A549 (cell line): ENCODE measurements around the gene DVL2. TPM values are rescaled to one million over a fixed set of nuclear protein-coding genes. Genes with fewer than 3 reads are reported as not detected.
A peak's percentile ranks its signal among the peaks of the same experiment; 100 is the strongest.

ENCODE experiments used
- ATAC-seq, 2 experiments: fragments of 200-7000 bp in 1 of 2; fragments of >200 bp in 1 of 2; cut with Nextera tagmentation in 1 of 2; cut with Tn5 transposase in 1 of 2; 3 replicates each; pipeline versions ENCODE4 v1.8.0 to v1.9.1; 2018 to 2020; ENCODE audit warnings: mild to moderate bottlenecking in 1 of 2, moderate library complexity in 1 of 2
- CTCF ChIA-PET: fragments of 300-600 bp; sonication (Branson Sonifier 250); formaldehyde crosslinking; extraction: SDS; loops from one replicate; lab custom pipeline; 2021; ENCODE audit warnings: antibody characterized with exemption, inconsistent platforms; lab: Yijun Ruan, JAX
- POLR2A ChIA-PET: fragments of 350-600 bp; formaldehyde crosslinking; extraction: SDS; loops from one replicate; lab custom pipeline; 2021; ENCODE audit warnings: antibody characterized with exemption, inconsistent platforms; lab: Yijun Ruan, JAX
- DNase-seq, 2 experiments: peaks; one replicate each; pipeline versions ENCODE4 v3.0.0 to v3.0.0-alpha.2; 2011 to 2016; ENCODE audit warnings: low read depth in 1 of 2, low spot score in 1 of 2
- FAIRE-seq: peaks from 2 replicates; lab custom pipeline; 2011; peaks lifted over from hg19 to GRCh38; lab: Jason Lieb, UNC
- H3K27ac ChIP-seq, 2 experiments: fragments of >200 bp; sonication (Bioruptor Twin); formaldehyde crosslinking; 3 replicates each; pipeline ENCODE4 v1.5.1; 2016 to 2017
- H3K4me1 ChIP-seq: fragments of >200 bp; sonication (Bioruptor Twin); formaldehyde crosslinking; 3 replicates; pipeline ENCODE4 v1.6.1; 2016
- H3K4me2 ChIP-seq: fragments of >200 bp; sonication (Bioruptor Twin); formaldehyde crosslinking; 3 replicates; pipeline ENCODE4 v1.6.1; 2016
- H3K4me3 ChIP-seq: fragments of >200 bp; sonication (Bioruptor Twin); formaldehyde crosslinking; 3 replicates; pipeline ENCODE4 v1.5.1; 2016
- H3K9me3 ChIP-seq: fragments of >200 bp; sonication (Bioruptor Twin); formaldehyde crosslinking; 3 replicates; pipeline ENCODE4 v1.6.1; 2016
- CBX8 ChIP-seq: fragments of 200-600 bp; sonication (generic); IDR thresholded peaks from 2 replicates; pipeline ENCODE4 v1.6.1; 2016
- CHD2 ChIP-seq: fragments of 150-350 bp; IDR thresholded peaks from 2 replicates; pipeline ENCODE4 v1.6.1; 2014; ENCODE audit warnings: low read length; ENCODE audit not compliant: partially characterized antibody
- EHF ChIP-seq: fragments of 250-450 bp; sonication (Bioruptor Pico); IDR thresholded peaks from 2 replicates; pipeline ENCODE4 v1.5.0; 2020; ENCODE audit warnings: mild to moderate bottlenecking
- FOSL2 ChIP-seq, 2 experiments: fragments of 450-650 bp in 1 of 2; fragments of >200 bp in 1 of 2; sonication (Bioruptor Twin) in 1 of 2; formaldehyde crosslinking; IDR thresholded peaks; 2 replicates each; pipeline versions ENCODE4 v1.5.0 to v1.6.1; 2016 to 2020; ENCODE audit warnings: mild to moderate bottlenecking in 1 of 2, moderate library complexity in 1 of 2
- FOXS1 ChIP-seq: fragments of 250-450 bp; sonication (Bioruptor Pico); IDR thresholded peaks from 2 replicates; pipeline ENCODE4 v1.5.0; 2020; ENCODE audit warnings: mild to moderate bottlenecking, moderate library complexity
- JUN ChIP-seq, 2 experiments: fragments of >200 bp; sonication (Bioruptor Twin); formaldehyde crosslinking; IDR thresholded peaks; 2 replicates in 1 of 2; 3 replicates in 1 of 2; pipeline ENCODE4 v1.6.1; 2016 to 2017
- KDM1A ChIP-seq: fragments of 200-600 bp; sonication (generic); IDR thresholded peaks from 2 replicates; pipeline ENCODE4 v1.6.1; 2016; ENCODE audit warnings: low read depth, mild to moderate bottlenecking
- KDM5A ChIP-seq: fragments of 200-600 bp; sonication (generic); IDR thresholded peaks from 2 replicates; pipeline ENCODE4 v1.6.1; 2016; ENCODE audit warnings: antibody characterized with exemption, mild to moderate bottlenecking
- MAFK ChIP-seq: fragments of 450-650 bp; IDR thresholded peaks from 2 replicates; pipeline ENCODE4 v1.6.1; 2014; ENCODE audit not compliant: partially characterized antibody
- MAZ ChIP-seq: fragments of 150-350 bp; IDR thresholded peaks from 2 replicates; pipeline ENCODE4 v1.6.1; 2014; ENCODE audit warnings: antibody characterized with exemption, low read depth, low read length, borderline replicate concordance
- MYC ChIP-seq: IDR thresholded peaks from 2 replicates; pipeline ENCODE4 v1.6.1; 2012; ENCODE audit warnings: mild to moderate bottlenecking, inconsistent platforms, low read length, improper control_type of control experiment, borderline replicate concordance
- PHF8 ChIP-seq: fragments of 200-600 bp; sonication (generic); IDR thresholded peaks from 2 replicates; pipeline ENCODE4 v1.6.1; 2016; ENCODE audit warnings: low read depth, mild to moderate bottlenecking, antibody characterized with exemption, moderate library complexity, borderline replicate concordance
- TFCP2L1 ChIP-seq: fragments of 250-450 bp; sonication (Bioruptor Pico); IDR thresholded peaks from 2 replicates; pipeline ENCODE4 v1.5.0; 2021; ENCODE audit warnings: mild to moderate bottlenecking
- WGBS: methylation state at CpG from one replicate; pipeline ENCODE4 v1.1.6; 2017; ENCODE audit errors: missing lambda C conversion rate; 5-methylcytosine and 5-hydroxymethylcytosine counted together
- polyA plus RNA-seq, 4 experiments: library from polyadenylated mRNA; depleted of rRNA in 3 of 4; stranded (reverse); fragments of >200 nt; fragmentation: RNase III in 1 of 4; extraction: RNeasy Plus Mini Kit Qiagen cat#74134 plus additional on column Dnase treatment in 1 of 4; gene quantifications; 2 replicates in 3 of 4; 3 replicates in 1 of 4; pipeline ENCODE4 v1.2.3, GENCODE V29; 2011 to 2017
- TF ChIP-seq, protein P1 (sequence below): IDR thresholded peaks from 2 replicates; pipeline ENCODE4 v1.6.1; 2012
- TF ChIP-seq, protein P2 (sequence below): fragments of 450-650 bp; IDR thresholded peaks from 2 replicates; pipeline ENCODE4 v1.6.1; 2014; ENCODE audit warnings: antibody characterized with exemption
- TF ChIP-seq, protein P3 (sequence below): IDR thresholded peaks from 2 replicates; pipeline ENCODE4 v1.6.1; 2012; ENCODE audit warnings: low read depth, borderline replicate concordance
- TF ChIP-seq, protein P4 (sequence below): fragments of >200 bp; sonication (Bioruptor Twin); formaldehyde crosslinking; IDR thresholded peaks from 2 replicates; pipeline ENCODE4 v1.6.1; 2016
- TF ChIP-seq, protein P5 (sequence below): IDR thresholded peaks from 2 replicates; pipeline ENCODE4 v1.6.1; 2012
- TF ChIP-seq, protein P6 (sequence below): fragments of 200-600 bp; sonication (generic); IDR thresholded peaks from 2 replicates; pipeline ENCODE4 v1.6.1; 2016; ENCODE audit warnings: antibody characterized with exemption, mild to moderate bottlenecking, moderate library complexity
- TF ChIP-seq, protein P7 (sequence below): fragments of >200 bp; sonication (Bioruptor Twin); formaldehyde crosslinking; IDR thresholded peaks from 3 replicates; pipeline ENCODE4 v1.5.1; 2016

DVL2 gene
- polyA plus RNA-seq, 2 of the 4 experiments (the other 2 are of a cell fraction) = 5.7 to 40.4 TPM

DNA sequence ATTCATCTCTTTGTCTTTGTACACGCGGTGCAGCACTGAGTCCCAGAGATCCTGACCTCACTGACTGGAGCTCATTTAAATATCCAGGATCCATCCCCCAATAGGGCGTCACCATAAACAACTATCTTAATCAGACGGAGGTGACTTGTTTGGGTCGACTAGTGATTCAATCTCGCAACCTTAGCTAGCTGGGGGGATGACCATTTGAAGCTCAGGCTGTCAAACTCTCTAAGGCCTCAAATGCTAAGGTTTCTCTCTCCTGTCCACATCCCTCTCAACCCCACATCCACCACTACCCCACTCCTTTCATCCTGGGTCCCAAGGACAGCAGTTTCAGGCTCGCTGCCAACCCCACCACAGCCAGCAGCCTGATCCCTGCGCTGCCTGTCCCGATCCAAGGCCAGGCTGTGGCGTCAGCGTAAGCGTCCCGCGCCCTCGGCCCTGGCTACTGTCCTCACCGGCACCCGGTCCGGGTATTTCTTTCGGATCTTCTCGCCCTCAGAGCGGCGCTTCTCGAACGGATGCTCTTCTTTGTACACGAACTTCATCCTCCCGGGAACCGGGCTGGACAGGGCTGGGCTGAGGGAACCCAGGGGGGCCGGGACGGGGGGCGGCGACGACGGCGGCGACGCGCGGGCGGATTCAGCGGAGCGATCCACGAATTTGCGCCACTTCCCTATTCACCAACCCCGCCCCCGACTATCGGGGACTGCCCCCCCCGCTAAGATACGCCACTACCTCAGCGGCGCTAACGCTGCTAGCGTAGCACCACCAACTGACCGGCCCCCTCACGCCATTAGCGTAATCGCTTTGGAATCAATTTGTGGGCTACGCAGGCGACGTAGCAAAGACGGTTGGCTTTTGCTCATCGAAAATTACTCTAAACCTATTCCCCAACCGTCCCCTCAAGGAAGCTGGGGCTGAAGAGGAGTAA lies 7.7 kb upstream of the DVL2 start, which contains the start of gene GABARAP:
Gene GABARAP, minus strand, starts transcription at position 667 of the 934 bp plus-strand sequence. Its CDS starts 119 bp downstream, at position 548.
- TF ChIP-seq FOXS1 (no peak), MAZ (peak; percentile 60; the same call in 1 of the 2 replicates), FOSL2 (IDR thresholded peaks at IDR 0.05) (no peak), FOSL2 (CRISPR knock-in tag; IDR thresholded peaks at IDR 0.05) (no peak), CHD2 (peak; percentile 46), MAFK (no peak), PHF8 (peak; percentile 81), KDM1A (no peak), MYC (peak; percentile 47; the same call in 1 of the 2 replicates), KDM5A (no peak)
- TF ChIP-seq, protein P1, sequence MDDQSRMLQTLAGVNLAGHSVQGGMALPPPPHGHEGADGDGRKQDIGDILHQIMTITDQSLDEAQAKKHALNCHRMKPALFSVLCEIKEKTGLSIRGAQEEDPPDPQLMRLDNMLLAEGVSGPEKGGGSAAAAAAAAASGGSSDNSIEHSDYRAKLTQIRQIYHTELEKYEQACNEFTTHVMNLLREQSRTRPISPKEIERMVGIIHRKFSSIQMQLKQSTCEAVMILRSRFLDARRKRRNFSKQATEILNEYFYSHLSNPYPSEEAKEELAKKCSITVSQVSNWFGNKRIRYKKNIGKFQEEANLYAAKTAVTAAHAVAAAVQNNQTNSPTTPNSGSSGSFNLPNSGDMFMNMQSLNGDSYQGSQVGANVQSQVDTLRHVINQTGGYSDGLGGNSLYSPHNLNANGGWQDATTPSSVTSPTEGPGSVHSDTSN = peak; percentile 92
- TF ChIP-seq, protein P2, sequence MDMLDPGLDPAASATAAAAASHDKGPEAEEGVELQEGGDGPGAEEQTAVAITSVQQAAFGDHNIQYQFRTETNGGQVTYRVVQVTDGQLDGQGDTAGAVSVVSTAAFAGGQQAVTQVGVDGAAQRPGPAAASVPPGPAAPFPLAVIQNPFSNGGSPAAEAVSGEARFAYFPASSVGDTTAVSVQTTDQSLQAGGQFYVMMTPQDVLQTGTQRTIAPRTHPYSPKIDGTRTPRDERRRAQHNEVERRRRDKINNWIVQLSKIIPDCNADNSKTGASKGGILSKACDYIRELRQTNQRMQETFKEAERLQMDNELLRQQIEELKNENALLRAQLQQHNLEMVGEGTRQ = 0 out of 2 replicates have a peak, but pooled peaks have one; percentile 2
- TF ChIP-seq, protein P3, sequence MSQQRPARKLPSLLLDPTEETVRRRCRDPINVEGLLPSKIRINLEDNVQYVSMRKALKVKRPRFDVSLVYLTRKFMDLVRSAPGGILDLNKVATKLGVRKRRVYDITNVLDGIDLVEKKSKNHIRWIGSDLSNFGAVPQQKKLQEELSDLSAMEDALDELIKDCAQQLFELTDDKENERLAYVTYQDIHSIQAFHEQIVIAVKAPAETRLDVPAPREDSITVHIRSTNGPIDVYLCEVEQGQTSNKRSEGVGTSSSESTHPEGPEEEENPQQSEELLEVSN = peak; percentile 72
- TF ChIP-seq, protein P4, sequence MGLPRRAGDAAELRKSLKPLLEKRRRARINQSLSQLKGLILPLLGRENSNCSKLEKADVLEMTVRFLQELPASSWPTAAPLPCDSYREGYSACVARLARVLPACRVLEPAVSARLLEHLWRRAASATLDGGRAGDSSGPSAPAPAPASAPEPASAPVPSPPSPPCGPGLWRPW = no peak
- TF ChIP-seq, protein P5, sequence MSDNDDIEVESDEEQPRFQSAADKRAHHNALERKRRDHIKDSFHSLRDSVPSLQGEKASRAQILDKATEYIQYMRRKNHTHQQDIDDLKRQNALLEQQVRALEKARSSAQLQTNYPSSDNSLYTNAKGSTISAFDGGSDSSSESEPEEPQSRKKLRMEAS = peak; percentile 31; the same call in 1 of the 2 replicates
- TF ChIP-seq, all 56 proteins: peak for 8
- POLR2A ChIA-PET = interaction anchor here (1.0 to 2.9 kb wide), 7 partner anchors 8 to 206 kb away, joined by 3 to 15 read pairs (median 4); partner anchors contain the start of genes ACADVL, CTDNEP1, DLG4 and DVL2
- peak; percentile 9 to 39; a peak in 5 of 6 replicates for ATAC-seq
- 1% methylated on average over 50 of the region's 62 CpGs for WGBS
- Histone ChIP-seq H3K4me3 (peak within 1 kb of the TSS; percentile 86), H3K9me3 (no peaks in the 10 kb centered on the region), H3K4me1 (peaks cover 27% of the 10 kb centered on the region), H3K4me2 (peak within 1 kb of the TSS; percentile 97), H3K27ac (peak within 1 kb of the TSS; percentile 96 to 99)
- peak; percentile 7 for FAIRE-seq
- DNase-seq = peak; percentile 77 to 95
- CTCF ChIA-PET = interaction anchor here (0.6 to 17.3 kb wide), 12 partner anchors 9 to 196 kb away, joined by 3 to 169 read pairs (median 4); partner anchors contain the start of genes ACADVL, CTDNEP1, DLG4 and ELP5

DNA sequence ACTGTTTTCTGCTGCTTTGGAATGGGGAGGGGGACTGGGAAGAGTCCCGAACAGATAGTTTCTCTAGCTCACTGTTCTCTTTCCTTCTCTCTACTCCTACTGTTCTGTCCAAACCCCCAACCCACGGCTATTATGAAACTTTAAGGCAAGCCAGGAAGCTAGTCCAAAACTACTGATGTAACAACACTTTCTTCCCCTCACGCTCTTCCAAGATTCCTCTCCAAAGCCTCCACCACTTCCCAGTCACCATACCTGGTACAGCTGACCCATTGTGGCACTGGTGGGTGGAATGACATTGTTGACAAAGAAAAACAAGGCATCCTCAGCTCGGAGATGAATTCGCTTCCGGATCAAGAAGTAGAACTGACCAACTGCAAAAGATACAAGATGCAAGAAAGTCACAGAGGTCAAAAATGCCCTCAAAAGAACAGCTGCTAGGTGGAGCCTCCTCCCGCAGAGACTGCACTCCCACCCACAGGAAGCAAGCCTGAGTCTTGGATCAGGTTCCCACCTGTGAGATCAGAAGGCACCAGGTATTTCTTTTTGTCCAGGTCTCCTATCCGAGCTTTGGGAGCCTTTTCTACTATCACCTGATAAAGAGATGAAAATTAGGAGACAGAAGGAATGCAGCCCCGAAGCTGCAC lies 6.9 kb upstream of the DVL2 start:
- DNase-seq (no peak), FAIRE-seq (no peak), ATAC-seq (no peak)
- POLR2A ChIA-PET = interaction anchor here (1.1 to 2.9 kb wide), 2 partner anchors 10 to 15 kb away, joined by 3 to 15 read pairs; partner anchors contain the start of genes CTDNEP1 and ELP5
- Histone ChIP-seq H3K27ac (peak overlapping the region; percentile 96 to 99), H3K4me2 (peak overlapping the region; percentile 97), H3K4me1 (peaks cover 36% of the 10 kb centered on the region), H3K4me3 (peak overlapping the region; percentile 86), H3K9me3 (no peaks in the 10 kb centered on the region)
- CTCF ChIA-PET = interaction anchor here (0.6 to 17.3 kb wide), 10 partner anchors 10 to 575 kb away, joined by 3 to 169 read pairs (median 6); partner anchors contain the start of genes ACADVL, CTDNEP1, DLG4 and ELP5
- WGBS = 56% methylated on average over 9 of the region's 9 CpGs
- TF ChIP-seq, protein P1 = no peak
- TF ChIP-seq JUN (IDR thresholded peaks at IDR 0.05) = no peak
- no peak for TF ChIP-seq EHF (CRISPR knock-in tag)
- TF ChIP-seq, protein P6, sequence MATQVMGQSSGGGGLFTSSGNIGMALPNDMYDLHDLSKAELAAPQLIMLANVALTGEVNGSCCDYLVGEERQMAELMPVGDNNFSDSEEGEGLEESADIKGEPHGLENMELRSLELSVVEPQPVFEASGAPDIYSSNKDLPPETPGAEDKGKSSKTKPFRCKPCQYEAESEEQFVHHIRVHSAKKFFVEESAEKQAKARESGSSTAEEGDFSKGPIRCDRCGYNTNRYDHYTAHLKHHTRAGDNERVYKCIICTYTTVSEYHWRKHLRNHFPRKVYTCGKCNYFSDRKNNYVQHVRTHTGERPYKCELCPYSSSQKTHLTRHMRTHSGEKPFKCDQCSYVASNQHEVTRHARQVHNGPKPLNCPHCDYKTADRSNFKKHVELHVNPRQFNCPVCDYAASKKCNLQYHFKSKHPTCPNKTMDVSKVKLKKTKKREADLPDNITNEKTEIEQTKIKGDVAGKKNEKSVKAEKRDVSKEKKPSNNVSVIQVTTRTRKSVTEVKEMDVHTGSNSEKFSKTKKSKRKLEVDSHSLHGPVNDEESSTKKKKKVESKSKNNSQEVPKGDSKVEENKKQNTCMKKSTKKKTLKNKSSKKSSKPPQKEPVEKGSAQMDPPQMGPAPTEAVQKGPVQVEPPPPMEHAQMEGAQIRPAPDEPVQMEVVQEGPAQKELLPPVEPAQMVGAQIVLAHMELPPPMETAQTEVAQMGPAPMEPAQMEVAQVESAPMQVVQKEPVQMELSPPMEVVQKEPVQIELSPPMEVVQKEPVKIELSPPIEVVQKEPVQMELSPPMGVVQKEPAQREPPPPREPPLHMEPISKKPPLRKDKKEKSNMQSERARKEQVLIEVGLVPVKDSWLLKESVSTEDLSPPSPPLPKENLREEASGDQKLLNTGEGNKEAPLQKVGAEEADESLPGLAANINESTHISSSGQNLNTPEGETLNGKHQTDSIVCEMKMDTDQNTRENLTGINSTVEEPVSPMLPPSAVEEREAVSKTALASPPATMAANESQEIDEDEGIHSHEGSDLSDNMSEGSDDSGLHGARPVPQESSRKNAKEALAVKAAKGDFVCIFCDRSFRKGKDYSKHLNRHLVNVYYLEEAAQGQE = no peak
- TF ChIP-seq, protein P7, sequence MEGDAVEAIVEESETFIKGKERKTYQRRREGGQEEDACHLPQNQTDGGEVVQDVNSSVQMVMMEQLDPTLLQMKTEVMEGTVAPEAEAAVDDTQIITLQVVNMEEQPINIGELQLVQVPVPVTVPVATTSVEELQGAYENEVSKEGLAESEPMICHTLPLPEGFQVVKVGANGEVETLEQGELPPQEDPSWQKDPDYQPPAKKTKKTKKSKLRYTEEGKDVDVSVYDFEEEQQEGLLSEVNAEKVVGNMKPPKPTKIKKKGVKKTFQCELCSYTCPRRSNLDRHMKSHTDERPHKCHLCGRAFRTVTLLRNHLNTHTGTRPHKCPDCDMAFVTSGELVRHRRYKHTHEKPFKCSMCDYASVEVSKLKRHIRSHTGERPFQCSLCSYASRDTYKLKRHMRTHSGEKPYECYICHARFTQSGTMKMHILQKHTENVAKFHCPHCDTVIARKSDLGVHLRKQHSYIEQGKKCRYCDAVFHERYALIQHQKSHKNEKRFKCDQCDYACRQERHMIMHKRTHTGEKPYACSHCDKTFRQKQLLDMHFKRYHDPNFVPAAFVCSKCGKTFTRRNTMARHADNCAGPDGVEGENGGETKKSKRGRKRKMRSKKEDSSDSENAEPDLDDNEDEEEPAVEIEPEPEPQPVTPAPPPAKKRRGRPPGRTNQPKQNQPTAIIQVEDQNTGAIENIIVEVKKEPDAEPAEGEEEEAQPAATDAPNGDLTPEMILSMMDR = no peak
- TF ChIP-seq, protein P3 = no peak
- no peak for TF ChIP-seq CBX8
- no peak for TF ChIP-seq TFCP2L1
